ENCODE data around the gene KHDRBS2. TPM values are rescaled to one million over a fixed set of nuclear protein-coding genes. Genes with fewer than 3 reads are reported as not detected.

Gene KHDRBS2
- total and polyA plus RNA-seq, 11 donors: 0.15 to 0.29 TPM; not detected in 9

DNA sequence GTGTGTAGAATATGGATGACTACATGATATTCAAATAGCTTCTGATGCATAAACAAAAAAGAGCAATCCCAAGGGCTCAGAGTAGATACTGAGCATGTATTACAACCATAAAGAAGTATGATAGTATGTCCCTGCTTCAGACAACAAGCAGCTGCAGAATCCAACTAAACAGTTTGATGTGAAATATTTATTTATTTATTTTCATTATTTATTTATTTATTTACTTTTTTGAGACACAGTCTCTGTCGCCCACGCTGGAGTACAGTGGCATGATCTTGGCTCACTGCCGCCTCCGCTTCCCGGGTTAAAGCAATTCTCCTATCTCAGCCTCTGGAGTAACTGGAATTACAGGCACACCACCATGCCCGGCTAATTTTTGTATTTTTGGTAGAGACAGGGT lies 384.3 kb downstream of the KHDRBS2 start:
- Histone ChIP-seq H3K4me1 (no peaks in the 10 kb centered on the region), H3K4me3 (no peak overlapping the region), H3K36me3 (no peaks in the 10 kb centered on the region), H3K9me3 (no peaks in the 10 kb centered on the region), H3K27ac (no peak overlapping the region), H3K27me3 (no peaks in the 10 kb centered on the region)
- DNase-seq (no peak), ATAC-seq (no peak)
- 89 to 92% (median 91%) methylated on average over 6 of the region's 6 CpGs for WGBS, 4 donors
- intact Hi-C loops (cut with DNase I): no loop called here
- TF ChIP-seq, protein P1, sequence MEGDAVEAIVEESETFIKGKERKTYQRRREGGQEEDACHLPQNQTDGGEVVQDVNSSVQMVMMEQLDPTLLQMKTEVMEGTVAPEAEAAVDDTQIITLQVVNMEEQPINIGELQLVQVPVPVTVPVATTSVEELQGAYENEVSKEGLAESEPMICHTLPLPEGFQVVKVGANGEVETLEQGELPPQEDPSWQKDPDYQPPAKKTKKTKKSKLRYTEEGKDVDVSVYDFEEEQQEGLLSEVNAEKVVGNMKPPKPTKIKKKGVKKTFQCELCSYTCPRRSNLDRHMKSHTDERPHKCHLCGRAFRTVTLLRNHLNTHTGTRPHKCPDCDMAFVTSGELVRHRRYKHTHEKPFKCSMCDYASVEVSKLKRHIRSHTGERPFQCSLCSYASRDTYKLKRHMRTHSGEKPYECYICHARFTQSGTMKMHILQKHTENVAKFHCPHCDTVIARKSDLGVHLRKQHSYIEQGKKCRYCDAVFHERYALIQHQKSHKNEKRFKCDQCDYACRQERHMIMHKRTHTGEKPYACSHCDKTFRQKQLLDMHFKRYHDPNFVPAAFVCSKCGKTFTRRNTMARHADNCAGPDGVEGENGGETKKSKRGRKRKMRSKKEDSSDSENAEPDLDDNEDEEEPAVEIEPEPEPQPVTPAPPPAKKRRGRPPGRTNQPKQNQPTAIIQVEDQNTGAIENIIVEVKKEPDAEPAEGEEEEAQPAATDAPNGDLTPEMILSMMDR (IDR thresholded peaks at IDR 0.05): no peak
- TF ChIP-seq POLR2A (IDR thresholded peaks at IDR 0.05): no peak

DNA sequence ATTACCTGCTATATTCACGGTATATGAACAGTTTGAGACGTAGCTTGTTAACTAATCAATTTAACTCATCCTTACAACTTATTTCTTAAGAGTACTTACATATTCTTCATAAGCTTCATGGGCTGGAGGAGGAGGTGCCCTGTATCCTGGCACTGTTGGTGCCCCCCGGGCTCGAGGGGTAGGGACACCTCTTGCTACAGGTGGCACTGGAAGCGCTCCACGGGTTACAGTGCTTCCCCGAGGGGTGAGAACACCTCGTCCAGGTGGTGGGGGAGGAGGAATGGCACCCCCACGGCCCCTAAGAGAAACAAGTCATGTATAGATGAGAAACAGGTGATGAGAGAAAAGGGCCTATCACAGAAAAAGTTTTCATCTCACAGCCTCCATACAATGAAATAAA lies 391.5 kb downstream of the KHDRBS2 start:
- TF ChIP-seq, protein P1 (IDR thresholded peaks at IDR 0.05): no peak
- TF ChIP-seq POLR2A (IDR thresholded peaks at IDR 0.05): no peak
- no peak for DNase-seq
- no peaks in the 10 kb centered on the region for H3K9me3 ChIP-seq
- intact Hi-C loops (cut with DNase I): no loop called here
- no peak overlapping the region for H3K27ac ChIP-seq
- no peak for ATAC-seq
- no peaks in the 10 kb centered on the region for H3K27me3 ChIP-seq
- H3K4me1 ChIP-seq: no peaks in the 10 kb centered on the region
- H3K36me3 ChIP-seq: no peaks in the 10 kb centered on the region
- H3K4me3 ChIP-seq: no peak overlapping the region
- WGBS, 4 donors: 77 to 82% (median 80%) methylated on average over 9 of the region's 9 CpGs

GRCh38 chr6:61887423-61887822 lies 398.6 kb downstream of the KHDRBS2 start:
- no peak overlapping the region for H3K4me3 ChIP-seq
- TF ChIP-seq, protein P1 (IDR thresholded peaks at IDR 0.05): no peak
- TF ChIP-seq POLR2A (IDR thresholded peaks at IDR 0.05): no peak
- no peaks in the 10 kb centered on the region for H3K4me1 ChIP-seq
- H3K36me3 ChIP-seq: no peaks in the 10 kb centered on the region
- intact Hi-C loops (cut with DNase I): no loop called here
- ATAC-seq: no peak
- H3K9me3 ChIP-seq: no peaks in the 10 kb centered on the region
- H3K27me3 ChIP-seq: no peaks in the 10 kb centered on the region
- WGBS, 4 donors: 67 to 80% (median 72%) methylated on average over 1 of the region's 1 CpG
- DNase-seq: no peak
- H3K27ac ChIP-seq: no peak overlapping the region

DNA sequence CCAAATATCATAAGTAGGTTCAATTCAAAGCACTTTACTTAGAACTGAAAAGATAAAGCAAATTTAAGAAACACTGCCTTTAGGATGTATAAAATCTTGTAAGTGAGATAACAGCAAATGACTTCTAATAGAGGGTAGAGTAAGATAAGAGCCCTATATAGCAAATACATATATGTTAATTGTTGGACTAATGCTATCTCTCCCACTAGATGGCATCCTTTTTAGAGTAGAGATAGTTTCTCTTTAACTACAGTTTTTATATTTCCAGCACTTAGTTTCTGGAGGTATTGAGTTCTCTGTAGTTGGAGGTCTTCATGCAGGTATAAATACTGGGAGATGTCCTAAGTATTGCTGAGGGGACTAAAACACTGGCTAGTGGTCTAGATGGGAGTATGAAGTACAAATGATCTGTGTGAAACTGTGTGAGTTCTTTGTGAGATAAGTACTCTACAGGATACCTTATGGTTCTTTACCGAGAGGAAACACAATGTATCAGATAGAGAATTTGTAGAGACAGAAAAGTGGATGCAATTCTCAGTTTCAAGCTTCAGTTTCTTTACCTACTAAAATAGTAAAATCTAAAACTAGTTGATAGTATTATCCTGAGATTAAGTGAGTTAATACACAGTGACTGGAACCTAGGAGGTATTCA lies 399.3 kb downstream of the KHDRBS2 start:
- intact Hi-C loops (cut with DNase I): no loop called here
- DNase-seq (no peak), ATAC-seq (no peak)
- H3K36me3 ChIP-seq: no peaks in the 10 kb centered on the region
- H3K9me3 ChIP-seq: no peaks in the 10 kb centered on the region
- no peak for TF ChIP-seq POLR2A (IDR thresholded peaks at IDR 0.05)
- TF ChIP-seq, protein P1 (IDR thresholded peaks at IDR 0.05): no peak
- H3K27ac ChIP-seq: no peak overlapping the region
- H3K4me3 ChIP-seq: no peak overlapping the region
- WGBS, 4 donors: 37 to 60% (median 41%) methylated on average over 1 of the region's 1 CpG
- H3K27me3 ChIP-seq: no peaks in the 10 kb centered on the region
- H3K4me1 ChIP-seq: no peaks in the 10 kb centered on the region
